GM10847 (cell line): Measurements from ENCODE around the gene RLF.

Source experiments
- POLR2A ChIP-seq: IDR thresholded peaks from 2 replicates; pipeline ENCODE4 v1.6.1; 2011; ENCODE audit not compliant: insufficient read length; ENCODE audit errors: extremely low read depth

RLF gene

DNA sequence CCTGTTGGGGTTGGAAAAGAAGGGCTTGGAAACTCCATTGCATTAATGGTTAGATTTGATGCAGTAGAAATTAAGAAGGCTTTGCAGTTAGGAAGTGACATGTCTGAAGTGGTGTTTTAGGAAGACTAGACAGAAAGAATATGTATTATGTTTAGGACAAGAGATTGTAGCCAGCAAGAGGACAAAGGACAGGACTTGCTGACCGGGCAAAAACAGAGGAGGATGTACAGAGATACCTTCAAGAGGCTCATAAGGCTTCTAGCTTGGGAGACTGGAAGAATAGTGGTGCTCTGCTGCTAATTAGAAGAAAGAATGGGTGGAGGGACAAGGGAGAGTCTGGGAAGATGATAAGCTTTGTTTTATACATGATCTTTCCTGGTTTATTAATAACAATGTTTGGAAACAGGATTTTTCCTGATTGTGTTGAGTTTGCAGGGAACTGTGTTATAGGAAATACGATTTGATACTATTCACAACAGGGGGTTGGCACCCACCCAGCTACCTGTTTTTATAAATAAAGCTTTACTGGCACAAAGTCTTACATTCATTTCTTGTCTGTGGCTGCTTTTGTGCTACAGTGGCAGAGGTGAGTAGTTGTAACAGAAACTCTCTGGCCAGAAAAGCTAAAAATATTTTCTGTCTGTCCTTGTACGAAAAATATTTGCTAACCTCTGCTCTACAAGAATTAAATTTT is 49.5 kb downstream of the RLF start:
- TF ChIP-seq POLR2A = no peak

DNA sequence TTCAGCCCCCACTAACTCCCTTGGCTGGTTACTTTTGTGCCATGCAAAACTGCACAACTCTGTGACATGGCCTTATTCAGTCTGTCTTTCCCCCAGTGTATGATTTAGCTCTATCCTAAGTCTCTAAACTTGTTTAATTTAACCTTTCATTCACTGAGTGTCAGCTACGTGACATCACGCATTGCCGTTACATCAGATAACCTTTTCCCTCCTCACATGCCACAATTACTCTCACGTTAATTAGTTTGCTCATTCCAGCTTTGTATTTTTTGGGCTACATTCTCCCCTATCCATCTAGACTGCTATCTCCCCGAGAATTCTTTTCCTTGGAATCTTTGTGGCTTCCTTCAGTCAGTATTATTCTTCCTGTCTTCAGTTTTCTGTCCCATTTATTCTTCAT is 57.1 kb downstream of the RLF start:
- no peak for TF ChIP-seq POLR2A

DNA sequence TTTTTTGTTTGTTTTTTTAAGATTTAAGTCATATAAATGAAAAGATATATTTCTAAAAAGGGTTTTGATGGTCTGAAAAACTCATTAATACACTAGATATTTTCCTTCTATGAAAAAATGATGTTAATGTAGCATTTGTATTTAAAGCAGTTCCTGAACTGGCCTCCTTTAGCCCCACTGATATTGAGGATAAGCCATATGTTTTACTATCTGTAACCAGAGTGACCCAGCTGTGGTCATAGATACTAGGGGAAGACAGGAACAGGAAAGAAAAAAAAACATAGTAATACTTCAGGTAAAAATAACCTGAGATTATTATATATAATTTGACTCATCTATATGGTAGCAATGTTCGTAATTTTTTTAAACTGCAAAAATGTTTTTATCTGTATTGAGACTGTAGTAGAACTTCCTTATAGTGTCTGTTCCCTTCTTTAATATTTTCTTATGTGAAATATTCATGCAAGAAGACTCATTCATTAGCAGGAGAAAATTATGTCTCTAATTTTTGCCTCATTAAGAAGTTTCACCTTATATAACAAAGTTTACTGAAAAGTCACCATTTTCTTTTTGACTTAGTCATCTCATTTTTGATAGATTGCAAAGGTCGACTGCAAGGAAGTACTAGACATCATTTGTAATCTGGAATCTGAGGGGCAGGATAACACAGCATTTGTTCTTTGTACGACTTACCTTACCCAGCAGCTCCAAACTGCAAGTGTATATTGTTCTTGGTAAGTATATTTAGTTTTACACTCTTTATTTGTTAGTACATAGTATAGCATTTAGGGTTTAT is 61.0 kb downstream of the RLF start:
- TF ChIP-seq POLR2A = no peak

DNA sequence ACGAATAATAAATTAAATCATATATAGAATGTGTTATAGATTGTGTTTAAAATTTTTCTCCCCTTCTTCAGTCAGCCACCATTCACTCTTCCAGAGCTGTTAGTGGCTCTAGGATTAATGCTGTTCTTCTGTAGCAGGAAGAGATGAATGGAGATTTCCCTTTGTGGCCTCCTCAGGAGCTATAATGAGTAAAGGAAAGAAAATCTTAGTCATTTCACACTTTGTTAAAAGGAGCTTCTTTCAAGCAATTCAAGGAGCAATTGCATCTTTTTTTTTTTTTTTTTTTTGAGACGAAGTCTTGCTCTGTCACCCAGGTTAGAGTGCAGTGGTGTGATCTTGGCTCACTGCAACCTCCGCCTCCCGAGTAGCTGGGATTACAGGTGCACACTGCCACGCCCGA is 62.9 kb downstream of the RLF start:
- no peak for TF ChIP-seq POLR2A

DNA sequence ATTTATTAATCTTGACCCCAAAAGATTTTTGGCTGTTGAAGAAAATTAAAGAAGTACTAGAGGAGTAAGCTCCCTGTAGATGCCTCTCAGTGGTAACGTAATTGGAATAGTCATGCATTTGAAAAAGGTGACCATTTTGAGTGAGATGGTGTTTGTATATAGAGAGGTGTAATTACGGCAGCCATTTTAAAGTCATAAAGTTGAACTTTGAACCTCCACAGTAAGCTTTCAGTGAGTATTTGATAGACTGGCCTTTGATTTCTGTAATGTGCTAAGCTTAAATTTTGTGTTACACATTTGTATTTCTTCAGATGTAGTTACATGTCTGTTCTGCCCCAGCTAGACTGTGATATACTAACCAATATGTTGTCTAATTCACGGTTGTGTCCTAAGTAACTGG is 65.0 kb downstream of the RLF start:
- TF ChIP-seq POLR2A = no peak

DNA sequence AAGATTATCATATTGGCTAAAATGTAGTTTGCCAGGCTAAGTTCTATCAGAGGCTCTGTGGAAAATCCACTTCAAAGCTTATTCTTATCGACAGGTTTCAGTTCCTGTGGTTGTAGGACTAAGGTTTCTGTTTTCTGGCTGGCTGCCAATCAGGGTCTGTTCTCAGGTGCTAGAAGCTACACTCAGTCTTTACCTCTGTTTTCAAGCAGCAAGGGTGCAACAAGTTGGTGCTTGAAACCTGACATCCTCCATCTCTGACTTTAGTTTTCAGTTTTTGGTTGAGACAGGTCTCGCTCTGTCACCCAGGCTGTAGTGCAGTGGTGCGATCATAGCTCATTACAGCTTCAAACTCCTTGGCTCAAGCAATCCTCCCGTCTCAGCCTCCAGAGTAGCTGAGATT is 71.3 kb downstream of the RLF start:
- TF ChIP-seq POLR2A = no peak

DNA sequence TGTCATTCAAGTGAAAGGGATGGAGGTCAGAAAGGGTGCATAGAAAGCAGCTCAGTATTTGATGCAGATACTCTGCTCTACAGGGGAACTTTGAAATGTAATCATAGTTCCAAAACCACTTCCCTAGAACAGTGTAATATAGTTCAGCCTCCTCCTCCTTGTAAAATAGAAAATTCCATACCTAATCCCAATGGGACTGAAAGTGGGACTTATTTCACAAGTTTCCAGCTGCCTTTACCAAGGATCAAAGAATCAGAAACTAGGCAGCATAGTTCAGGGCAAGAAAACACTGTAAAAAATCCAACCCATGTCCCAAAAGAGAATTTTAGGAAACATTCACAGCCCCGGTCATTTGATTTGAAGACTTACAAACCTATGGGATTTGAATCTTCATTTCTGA is 78.4 kb downstream of the RLF start:
- no peak for TF ChIP-seq POLR2A

DNA sequence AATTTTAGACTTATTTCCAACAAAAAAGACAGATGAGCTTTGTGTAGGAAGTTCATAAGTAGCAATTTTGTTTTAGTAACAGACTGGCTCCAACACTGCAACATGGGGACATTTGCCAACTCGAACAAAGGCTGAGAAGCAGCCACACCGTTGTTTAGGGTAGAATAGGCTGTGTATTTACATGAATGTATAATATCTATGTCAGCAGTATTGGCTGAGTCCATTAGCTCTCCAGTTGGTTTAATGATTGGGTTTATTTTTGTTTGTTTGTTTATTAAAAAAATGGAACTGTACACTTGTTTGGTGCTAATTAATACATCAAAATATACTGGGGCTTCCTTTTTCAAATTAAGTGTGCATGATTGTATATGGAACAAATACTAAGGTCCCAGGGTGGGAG is 79.2 kb downstream of the RLF start:
- TF ChIP-seq POLR2A = no peak

DNA sequence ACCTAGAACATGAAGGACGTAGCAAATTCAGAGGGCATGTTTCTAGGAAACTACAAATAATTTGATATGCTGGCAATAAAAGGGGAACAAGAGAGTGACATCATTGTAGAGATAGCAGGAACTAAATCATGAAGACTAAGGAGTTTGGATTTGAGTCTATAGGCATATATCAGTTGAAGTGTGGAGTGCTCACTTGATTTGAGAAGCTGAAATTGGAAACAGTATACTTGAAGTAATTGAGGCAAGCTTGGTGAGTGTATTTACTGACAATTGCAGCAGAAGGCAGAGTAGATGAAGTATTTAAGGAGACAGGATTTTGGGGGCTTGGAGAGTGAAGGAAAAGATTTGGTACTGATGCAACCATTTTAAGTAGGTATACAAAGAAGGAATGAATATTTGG is 80.2 kb downstream of the RLF start:
- no peak for TF ChIP-seq POLR2A

DNA sequence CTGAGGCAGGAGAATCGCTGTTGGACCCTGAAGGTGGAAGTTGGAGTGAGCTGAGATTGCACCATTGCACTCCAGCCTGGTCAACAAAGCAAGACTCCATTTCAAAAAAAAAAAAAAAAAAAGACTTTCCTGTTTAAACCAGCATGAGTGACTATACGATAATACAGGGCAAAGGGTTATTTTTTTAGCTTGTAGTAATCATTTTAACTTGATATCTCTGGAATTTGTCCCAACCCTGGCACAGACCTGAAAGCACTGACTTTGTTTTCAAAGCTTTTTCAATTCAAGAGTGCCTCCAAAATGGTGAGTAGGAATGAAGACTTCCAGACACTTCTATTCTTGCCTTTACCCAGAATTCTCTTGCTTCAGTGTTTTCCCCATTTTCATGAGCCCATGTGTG is 82.2 kb downstream of the RLF start:
- TF ChIP-seq POLR2A = no peak

DNA sequence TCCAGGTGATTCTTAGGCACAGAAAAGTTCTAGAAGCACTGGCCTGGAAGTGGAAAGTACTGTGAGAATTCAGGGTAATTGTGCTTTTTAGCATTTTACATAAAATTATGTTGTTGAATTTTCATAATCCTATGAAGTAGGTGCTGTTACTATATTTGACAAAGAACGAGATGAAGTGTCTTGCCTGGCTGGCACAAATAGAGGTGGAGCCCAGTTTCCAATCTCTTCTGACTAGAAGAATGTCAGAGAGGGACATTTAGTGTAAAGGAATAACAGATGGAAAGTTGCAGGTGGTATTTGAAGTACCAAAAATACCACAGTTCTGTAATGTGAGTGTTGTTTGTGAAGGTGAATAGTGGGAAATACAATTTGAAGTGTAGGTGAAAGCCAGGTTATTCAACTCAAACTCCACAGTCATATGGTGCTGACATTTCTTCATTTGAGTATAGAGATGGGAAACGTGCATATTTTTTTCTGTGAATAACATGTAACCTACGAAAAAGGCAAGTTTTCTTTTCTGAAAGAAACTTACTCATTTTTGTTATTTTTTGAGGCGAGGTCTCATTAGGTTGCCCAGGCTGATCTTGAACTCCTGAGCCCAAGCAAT is 83.1 kb downstream of the RLF start:
- TF ChIP-seq POLR2A = no peak

DNA sequence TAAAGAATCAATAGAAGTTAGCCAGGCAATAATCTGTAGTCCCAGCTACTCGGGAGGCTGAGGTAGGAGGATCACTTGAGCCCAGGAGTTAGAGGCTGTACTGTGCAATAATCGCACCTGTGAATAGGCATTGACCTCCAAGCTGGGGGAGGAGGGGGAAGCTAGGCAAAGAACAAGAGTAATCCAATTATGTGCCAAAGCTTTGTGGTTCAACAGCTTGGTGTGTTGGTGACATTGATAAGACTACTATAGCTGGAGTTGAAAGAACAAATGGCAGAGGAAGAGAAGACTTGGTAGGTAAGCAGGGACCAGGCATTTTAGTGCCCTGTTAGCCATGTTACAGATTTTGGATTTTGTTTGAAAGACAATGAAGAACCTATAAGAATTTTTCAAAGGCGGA is 84.5 kb downstream of the RLF start:
- no peak for TF ChIP-seq POLR2A

DNA sequence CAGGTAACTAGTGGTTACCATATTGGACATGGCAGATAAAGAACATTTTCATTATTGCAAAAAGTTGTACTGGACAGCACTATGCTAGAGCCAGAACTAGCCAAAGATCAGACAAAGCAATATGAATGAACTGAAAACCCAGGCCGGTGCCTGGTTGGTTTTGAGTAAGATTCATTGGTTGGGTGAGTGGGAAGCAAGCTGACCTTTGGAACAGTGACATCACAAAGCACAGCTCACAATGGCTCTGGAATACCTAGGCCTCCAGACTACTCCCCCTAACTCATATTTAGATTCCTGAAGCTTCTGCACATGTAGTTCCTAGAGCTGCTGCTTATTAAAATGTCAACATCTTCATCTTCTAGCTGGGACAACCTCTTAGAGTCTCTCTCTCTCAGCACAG is 86.5 kb downstream of the RLF start, which contains the start of gene TMCO2:
Gene TMCO2 (plus strand): TSS at position 283 of the 400 bp plus-strand sequence. CDS start 57 bp downstream, at position 340.
- no peak for TF ChIP-seq POLR2A

DNA sequence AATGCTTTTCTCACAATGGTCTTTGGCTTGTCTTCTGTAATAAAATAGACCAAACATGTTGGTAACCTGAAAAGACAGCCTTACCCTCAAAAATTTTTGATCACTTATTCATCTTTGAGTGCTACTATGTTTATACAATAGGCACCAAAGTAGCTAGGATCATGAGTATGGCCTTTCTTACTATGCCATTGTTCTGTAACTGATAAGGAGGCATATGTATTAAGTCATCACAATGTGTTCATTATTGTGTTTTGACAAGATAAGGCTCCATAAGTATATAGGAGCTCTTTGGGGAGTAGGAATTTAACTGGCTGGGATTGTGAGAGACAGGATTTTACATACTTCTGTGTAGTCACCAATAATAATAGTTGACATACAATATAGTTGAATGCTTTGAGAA is 87.2 kb downstream of the RLF start:
- no peak for TF ChIP-seq POLR2A

DNA sequence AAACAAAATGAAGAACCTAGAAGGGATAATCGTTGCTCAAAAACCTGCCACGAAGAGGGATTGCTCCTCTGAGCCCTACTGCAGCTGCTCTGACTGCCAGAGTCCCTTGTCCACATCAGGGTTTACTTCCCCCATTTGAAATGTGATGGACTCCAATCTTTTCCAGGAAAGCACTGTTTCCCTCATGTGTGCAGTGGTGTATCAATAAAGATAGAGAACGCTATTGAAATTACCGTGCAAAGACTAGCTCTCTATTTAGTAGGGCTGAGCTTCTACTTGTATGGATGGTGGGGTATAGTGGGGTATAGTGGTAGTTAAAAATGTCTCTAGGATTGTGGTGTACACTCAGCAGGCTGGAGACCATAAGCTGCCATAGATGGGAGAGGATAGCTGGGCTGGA is 90.3 kb downstream of the RLF start:
- no peak for TF ChIP-seq POLR2A

DNA sequence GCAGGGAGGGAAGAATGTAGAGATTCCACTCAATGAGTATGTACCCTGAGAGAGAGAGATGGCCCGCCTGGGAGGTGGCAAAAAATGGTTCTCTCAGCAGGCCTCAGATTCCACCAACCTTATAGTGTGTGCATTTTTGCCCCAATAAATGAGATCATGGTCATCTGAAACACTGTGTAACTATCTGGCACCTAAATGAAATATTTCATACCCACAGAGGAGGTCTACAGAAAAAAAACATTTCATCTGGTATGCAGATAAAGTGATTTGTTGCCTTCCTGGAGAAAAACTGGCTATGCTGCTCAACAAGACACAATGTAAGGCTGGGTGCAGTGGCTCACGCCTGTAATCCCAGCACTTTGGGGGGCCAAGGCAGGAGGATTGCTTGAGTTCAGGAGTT is 91.4 kb downstream of the RLF start:
- no peak for TF ChIP-seq POLR2A
